ENCODE results near the gene MGLL.

GRCh38 chr3:127708837-127709236, 113.5 kb downstream of the MGLL start:
- TF ChIP-seq CTCF (IDR thresholded peaks at IDR 0.05) (no peak), POLR2A (IDR thresholded peaks at IDR 0.05) (no peak), EP300 (IDR thresholded peaks at IDR 0.05) (no peak)

Measured in ovary (tissue), 3 donors.